ENCODE measurements around the gene THUMPD3.
A peak's percentile ranks its signal among the peaks of the same experiment; 100 is the strongest.

Gene THUMPD3, protein sequence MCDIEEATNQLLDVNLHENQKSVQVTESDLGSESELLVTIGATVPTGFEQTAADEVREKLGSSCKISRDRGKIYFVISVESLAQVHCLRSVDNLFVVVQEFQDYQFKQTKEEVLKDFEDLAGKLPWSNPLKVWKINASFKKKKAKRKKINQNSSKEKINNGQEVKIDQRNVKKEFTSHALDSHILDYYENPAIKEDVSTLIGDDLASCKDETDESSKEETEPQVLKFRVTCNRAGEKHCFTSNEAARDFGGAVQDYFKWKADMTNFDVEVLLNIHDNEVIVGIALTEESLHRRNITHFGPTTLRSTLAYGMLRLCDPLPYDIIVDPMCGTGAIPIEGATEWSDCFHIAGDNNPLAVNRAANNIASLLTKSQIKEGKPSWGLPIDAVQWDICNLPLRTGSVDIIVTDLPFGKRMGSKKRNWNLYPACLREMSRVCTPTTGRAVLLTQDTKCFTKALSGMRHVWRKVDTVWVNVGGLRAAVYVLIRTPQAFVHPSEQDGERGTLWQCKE

DNA sequence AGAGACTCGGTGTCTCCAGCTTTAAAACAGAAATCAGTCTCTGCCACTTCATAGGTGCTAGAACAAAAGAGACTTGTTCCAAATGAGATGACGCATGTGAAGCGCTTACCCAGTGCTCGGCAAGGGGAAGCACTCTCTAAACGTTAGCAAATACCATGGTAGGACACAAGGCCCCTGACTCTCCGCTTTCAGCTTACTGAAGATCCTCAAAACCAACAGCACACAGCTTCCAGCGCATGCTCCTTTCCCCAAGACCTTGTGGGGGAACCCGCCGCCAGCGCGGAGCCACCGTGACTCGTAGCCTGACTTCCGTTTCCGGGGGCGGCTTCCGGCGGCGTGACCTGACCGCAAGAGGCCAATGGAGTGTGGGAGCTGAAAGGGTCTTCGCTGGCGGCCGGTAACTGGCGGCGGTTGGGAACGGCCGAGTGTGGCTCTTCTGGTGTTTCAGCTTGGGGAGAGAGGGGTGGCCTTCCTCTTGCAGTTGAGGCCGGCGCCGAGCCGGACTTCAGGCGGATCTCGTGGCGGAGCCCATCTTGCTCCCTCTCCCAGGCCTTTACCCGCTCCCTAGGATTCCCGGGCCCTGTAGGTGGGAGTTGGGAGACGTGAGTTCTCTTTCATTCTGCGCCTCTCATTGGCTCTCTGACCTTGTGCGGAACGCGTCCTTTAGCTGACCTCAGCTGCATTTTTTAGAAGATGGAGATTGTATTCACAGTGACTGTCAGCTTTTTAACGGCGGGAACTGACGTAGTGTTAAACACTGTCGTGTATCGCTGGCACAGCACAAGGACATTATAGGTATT lies at the start of gene THUMPD3:
THUMPD3 (plus strand) TSS at position 324 of the 800 bp plus-strand sequence. CDS start 2,015 bp downstream, outside the sequence.
- DNase-seq (ENCODE audit: low spot score): peak; percentile 88

DNA sequence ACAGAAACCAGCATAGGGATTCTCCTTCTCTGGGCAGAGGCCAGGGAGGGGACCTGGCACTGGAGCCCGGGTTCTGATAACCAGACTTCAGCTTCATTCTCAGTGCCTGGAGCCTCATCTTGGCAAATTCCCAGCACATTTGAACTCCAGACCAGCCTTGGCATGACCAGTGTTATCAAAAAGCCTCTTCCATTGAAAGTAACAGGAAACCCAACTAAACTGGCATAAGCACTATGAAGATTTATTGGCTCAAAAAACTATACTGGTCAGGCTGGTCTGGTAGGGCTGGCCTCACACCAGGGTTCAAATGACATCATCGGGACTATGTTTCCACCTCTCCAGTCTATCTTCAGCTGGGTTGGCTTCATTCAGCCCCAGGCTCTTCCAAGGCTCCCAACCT lies 48.1 kb upstream of the THUMPD3 start:
- no peak for DNase-seq (ENCODE audit: low spot score)

DNA sequence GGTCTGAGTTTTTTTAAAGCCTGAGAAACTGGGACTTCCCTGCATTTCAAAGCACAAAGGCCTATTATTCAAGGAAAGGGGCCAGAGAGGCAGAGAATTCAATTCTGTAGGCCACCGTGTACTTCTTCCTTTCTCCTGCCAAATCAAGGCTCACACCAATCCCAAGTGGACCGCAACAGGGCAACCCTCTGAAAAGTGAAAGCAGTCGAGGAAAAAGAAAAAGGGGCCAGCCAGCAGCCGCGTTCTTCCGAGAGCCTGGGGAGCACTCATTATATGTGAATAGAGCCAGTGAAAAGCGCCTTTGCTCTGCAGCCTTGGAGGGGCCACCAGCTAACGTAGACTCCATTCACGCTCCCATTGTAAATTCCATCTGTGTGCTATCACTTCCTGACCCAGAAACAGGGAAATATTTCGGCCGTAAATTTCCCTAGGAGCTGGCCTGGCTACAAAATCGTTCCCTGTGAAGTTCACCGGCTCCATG lies 45.9 kb upstream of the THUMPD3 start:
- no peak for DNase-seq (ENCODE audit: low spot score)

DNA sequence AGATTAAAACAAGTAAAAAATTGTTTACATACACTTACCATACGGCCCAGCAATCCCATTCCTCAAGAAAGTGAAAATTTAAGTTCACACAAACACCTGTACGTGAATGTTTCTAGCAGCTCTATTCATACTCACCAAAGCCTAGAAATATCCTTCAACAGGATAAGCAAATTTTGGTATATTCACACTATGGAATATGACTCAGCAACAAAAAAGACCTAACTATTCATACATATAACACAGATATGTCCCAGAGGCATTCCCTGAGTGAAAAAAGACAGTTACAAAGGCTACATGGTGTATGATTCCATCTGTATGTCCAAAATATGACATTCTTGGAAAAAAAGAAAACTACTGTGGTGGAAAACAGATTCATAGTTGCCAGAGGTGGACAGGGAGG lies 40.1 kb upstream of the THUMPD3 start:
- DNase-seq (ENCODE audit: low spot score): no peak

DNA sequence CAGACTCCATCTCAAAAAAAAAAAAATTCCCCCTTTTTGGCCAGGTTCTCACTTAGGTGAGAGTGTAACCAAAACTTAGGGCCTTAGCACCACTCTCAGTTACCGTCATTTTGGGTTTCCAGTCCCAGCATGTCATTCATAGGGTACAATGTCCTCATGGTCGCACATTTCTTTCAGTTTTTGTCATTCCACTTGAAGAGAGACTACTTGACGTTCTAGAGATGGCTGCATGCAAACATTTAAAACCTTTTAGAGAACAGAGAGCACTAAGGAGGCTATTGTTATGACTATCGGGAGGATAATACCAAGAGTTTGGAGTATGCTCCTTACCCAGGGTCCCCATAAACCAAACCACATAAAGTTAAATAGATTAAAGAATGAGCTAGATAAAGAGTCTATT lies 37.9 kb upstream of the THUMPD3 start:
- DNase-seq (ENCODE audit: low spot score): no peak

DNA sequence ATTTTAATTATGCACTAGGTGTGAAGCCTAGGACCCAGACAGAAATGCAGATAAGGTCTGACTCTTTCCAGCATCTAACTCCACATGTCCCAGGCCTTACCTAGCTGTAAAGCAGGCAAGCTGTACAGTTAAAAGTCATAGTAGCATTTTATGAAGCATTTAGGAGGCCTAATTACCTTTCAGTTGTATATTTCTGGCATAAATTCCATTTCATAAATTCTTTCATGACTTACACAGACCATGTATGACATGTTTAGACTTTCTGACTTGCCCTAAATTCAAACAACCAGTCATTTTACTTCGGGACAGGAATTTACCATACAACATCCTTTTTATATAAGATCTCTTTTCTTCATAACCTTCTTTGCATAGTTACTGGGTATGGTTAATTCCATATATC lies 35.3 kb upstream of the THUMPD3 start:
- no peak for DNase-seq (ENCODE audit: low spot score)

DNA sequence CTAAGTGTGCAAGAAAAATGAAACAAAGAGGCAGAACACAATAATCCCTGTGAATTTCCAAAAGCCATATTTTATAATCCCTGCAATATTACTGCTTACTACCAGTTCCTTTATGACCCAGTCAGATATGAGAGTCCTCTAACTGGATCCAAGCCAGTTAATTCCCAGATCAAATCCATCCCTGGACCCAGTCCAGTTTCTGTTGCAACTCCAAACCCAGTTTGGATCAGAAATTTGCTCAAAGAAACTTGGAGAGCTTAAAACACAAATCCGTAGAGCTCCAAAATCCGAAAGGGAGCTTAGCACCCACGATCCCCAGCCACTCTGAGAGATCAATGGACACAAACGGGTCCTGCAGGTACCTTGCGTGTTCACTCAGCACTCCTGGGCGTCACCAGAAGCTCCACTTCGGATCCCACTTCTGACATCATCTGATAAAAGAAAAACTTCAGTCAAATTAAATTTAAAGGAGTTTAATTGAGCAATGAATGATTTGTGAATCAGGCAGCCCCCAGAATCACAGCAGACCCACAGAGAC lies 32.6 kb upstream of the THUMPD3 start:
- DNase-seq (ENCODE audit: low spot score): no peak

DNA sequence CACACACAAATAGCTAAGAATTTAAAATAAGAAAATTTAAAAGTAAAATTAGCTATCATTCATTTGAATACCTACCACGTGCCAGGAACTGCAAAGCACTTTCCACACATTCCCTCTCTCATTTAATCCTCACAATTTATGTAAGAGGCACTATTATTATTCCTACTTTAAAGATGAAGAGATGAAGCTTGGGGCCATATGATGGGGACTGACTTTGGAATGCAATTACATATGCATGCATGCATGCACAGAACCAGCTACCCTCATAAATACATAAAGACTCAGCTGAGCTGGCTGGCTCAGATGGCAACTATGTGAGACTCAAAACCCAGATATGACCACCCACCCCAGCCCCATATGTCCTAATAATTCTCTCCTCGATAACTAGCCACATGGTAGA lies 31.7 kb upstream of the THUMPD3 start:
- DNase-seq (ENCODE audit: low spot score): no peak

DNA sequence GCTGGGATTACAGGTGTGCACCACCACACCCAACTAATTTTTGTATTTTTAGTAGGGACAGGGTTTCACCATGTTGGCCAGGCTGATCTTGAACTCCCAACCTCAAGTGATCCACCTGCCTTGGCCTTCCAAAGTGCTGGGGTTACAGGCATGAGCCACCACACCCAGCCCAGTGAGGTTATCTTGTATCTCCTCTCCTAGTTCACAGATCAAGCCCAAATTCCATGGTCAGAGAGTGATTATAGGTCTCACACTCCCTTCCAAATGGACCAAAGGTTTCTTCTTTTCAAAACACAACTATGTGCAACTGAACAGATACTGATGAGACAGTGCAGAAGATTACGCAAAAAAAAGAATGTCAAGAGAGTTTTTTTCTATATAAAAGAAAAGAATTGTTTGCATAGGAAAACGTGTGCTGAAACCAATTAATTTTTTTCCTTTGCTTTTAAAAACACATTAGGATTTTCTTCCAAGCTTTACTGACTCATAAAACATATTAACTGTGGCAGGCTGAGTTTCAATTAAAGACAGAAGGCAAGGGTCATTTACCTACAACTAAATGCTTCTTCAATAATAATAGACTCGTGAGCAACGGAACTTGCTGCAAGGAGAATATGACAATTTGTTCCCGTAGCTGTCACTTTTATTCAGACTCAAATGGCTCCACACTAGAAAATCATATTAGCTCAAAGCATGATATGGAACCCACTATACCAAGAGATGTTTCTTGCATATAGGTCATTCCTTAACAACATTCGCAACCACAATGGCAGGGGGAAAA lies 30.4 kb upstream of the THUMPD3 start:
- no peak for DNase-seq (ENCODE audit: low spot score)

DNA sequence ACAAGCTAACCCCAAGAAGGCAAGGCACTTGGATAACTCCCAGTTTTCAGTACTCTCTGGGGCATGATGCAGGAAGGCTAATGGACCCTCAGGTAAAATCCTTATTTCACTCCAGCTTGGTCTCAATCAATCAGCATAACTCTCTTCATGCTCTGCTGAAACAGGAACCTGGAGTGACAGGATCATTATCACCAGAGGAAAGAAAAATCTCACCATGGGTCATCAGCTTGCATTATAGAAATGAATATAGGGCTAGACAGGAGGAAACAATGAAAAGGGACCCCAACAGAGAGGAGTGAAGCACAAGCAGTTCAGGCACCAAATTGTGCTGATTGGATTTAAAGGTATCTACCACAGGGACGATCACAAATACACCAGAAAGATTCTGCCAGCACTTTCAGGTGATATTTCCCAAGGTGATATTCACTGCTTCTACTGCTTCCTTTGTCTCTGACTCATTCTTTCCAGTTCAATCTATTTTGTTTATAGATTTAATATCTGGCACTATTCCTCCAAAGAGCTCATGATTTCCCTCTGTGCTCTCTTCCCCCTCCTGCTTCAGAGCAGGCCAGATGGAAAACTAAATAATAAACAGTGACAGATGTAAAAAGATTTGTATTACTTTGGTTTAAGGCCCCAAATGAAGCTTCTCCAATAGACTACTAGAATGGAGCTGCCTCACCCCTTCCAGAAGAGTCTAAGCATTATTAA lies 22.9 kb upstream of the THUMPD3 start:
- no peak for DNase-seq (ENCODE audit: low spot score)

DNA sequence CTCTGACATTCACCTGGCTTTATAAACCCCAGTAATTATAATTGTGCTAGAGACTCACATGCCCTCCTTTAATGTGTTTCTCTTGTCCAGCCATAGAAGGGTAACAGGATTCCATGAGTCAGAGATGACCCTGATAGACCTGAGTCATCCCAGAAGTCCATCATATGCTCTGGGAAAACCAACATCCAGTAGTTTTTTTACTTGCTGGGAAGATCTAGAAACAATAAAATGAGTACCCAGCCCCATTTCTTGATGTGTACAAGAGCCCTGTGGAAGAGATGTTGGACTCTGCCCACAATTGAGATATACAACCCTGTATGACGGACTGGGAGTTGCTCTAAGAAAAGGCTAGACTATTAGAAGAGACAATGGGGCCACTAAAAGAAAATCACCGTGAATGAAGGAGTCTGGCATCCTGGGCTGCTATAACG lies 22.4 kb upstream of the THUMPD3 start:
- no peak for DNase-seq (ENCODE audit: low spot score)

DNA sequence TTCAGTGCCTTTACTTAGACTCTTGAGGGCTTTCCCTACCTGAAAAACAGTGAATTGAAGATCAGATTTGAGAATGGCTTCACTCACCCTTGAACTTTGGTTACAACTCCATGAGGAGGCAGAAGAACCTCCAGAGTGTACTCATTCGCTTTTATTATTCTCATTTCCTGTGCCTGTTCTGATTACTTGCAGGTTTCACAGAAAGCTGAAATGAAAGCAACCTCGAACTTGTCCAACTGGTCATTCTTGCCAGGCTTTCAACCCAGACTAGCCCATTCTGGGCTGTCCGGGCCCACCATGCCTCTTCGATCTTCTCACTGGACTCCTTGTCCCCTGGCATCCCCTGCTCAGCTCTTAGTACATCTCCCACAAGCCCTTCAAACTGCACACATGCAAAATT lies 20.2 kb upstream of the THUMPD3 start:
- no peak for DNase-seq (ENCODE audit: low spot score)

DNA sequence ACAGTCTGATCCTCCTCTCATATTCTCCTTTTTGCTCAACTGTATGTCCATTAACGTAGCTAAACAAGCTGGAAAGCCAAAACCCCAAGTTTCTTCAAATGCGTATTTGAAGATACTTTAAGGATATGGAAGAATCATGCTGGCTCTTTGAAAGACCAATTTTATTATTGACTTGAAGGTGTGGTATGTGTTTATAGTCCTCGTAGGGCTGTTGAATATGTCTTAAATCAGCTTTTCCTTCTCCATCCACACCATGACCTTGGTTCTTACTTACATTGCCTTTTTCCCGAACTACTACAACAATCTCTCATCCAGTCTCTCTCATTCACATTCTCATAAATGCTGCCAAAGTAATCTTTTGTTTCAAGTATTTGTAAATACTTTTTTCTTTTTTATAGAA lies 19.7 kb upstream of the THUMPD3 start:
- no peak for DNase-seq (ENCODE audit: low spot score)

DNA sequence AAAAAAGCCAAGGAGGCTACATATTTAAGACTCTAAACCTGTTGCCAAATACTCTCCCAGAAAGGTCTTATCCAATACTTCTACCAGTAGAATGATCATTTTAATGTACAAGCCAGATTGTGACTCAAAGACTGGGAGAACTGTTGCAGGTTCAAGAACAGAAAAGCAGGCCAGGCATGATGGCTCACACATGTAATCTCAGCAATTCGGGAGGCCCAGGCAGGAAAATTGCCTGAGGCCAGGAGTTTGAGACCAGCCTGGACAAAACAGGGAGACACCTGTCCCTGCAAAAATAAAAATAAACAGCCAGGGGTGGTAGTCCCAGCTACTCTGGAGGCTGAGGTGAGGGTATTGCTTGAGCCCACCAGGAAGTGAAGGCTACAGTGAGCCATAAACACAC lies 17.8 kb upstream of the THUMPD3 start:
- DNase-seq (ENCODE audit: low spot score): no peak

DNA sequence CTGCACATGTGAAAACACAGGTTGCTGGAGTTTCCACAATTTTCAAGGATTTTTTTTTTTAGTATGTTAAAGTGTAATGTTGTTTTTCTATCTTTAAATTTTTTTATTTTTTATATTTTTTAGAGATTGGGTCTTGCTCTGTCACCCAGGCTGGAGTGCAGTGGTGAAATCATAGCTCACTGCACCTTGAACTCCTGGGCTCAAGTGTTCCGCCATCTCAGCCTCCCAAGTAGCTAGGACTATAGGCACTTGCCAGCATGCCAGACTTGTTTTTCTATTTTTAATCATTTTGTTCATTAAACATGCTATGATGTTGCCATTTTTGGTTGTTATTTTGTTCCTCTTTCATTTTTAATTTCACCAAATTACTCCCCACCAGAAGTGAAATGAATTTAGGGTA lies 16.7 kb upstream of the THUMPD3 start:
- DNase-seq (ENCODE audit: low spot score): no peak

DNA sequence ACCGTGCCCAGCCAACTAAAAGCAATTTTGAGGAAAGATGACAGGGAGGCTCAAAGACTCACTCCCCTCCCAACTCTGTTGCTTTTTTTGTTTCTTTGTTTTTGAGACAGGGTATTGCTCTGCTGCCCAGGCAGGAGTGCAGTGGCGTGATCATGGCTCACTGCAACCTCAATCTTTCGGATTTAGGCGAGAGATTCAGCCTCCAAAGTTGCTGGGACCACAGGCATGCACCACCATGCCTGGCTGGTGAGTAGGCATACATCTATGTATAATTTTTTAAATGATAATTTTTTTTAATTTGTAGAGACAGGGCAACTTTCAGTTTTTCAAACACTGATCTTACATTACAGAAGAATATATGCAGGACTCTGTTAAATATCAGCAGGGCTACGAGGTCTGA lies 15.8 kb upstream of the THUMPD3 start:
- DNase-seq (ENCODE audit: low spot score): no peak

DNA sequence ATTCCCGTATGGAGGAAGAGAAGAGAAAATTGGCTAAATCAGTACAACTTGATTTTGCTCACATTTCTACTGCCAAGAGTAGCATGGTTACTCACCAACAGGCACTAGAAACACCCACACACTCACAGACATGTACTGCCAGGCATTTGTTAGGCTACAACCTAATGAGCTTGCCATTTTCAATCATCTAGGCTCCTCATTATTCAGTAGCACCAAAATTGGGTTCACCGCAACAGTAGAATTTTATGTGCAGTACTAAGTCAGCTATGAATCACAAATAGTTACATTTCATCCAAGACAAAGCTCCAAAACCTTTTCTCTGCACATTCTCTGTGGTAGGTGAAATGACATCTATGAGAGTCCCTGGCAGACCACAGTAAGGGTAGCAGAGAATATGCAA lies 15.0 kb upstream of the THUMPD3 start:
- no peak for DNase-seq (ENCODE audit: low spot score)

DNA sequence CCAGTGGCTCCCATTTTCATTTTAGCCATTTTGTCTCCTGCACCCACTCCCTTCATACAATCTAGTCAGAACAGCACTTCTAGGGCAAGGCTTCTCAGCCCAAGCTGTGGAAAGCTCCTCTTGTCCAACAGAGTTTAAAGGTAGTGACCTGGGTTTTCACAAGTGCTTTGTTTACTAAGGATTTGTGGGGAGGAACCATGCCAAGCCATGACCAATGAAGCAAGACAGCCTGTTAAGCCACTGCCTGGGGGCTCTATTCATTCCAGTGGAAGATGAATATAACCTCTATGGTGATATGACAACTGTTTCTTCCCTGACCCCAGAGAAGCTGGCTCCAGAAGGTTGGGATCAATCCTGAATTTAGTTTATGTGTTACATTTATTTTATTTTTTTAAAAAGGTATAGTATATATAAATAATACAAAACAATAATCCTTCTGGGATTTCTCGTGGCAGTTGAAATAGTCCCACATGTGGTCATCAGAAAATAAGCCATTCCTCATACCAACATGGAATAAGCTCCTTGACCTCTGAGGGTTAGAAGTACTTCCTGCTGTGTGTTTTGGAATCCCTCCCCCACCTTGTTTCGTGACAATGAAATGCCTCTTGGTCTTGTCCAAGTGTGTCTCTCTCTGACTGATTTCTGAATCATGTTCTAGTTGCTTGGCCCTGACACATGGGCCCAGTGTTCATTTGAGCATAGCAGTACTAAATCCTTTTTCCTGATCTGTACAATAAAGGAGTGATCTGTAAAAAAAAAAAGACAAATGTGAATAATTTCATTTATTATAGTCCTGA lies 13.3 kb upstream of the THUMPD3 start:
- DNase-seq (ENCODE audit: low spot score): no peak

DNA sequence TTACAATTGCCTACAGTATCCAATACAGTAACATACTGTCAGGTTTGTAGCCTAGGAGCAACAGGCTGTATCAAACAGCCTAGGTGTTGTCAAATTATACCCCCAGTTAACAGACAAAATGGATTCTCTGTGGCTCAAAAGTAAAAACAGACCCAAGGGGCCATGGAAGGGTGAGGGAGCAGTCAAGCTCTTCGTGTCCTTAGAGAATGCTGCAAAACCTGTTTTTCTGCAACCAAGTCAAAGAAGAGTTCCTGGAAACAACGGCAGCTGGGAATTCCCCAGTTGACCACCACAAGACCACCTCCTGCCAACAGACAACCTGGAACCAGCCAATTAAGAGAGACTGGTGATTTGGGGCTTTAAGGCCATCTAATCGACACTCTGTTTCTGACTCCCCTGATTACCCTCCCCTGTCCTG lies 11.1 kb upstream of the THUMPD3 start:
- no peak for DNase-seq (ENCODE audit: low spot score)

All from CD4-positive, alpha-beta T cell treated with Interleukin-15 for 4 hours (primary cell).